Measurements from ENCODE around the gene GAPDHS.

Gene GAPDHS

GRCh38 chr19:35540356-35540927 lies 7.2 kb downstream of the GAPDHS start:
- DNase-seq, result no peak

- no peak for DNase-seq
Observed at GRCh38 chr19:35542209-35542608, 9.0 kb downstream of the GAPDHS start.

DNA sequence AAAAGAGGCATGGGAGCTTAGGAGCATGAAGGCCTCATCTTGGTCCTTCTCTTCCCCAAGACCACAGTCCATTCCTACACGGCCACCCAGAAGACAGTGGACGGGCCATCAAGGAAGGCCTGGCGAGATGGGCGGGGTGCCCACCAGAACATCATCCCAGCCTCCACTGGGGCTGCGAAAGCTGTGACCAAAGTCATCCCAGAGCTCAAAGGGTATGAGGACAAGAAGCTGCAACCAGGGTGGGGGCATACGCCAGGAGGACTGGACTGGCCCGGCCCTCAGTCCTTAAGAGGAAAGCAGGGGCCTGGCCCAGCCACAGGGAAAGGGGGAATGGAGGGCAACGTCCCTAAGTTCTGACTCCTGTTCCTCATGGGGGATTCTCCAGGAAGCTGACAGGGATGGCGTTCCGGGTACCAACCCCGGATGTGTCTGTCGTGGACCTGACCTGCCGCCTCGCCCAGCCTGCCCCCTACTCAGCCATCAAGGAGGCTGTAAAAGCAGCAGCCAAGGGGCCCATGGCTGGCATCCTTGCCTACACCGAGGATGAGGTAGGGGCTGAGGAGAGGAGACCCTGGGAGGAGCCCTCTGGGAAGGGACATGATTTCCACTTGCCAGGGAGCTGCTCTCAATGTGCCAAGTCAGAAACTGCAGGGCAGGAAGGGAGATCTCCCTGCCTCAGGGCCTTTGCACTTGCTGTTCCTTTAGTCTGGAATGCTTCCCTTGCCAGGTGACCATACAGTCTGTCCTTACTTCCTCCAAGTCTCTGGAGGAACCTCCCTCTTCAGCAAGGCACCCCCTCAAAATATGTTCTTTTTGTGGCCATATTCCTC lies 10.2 kb downstream of the GAPDHS start:
- no peak for DNase-seq

DNA sequence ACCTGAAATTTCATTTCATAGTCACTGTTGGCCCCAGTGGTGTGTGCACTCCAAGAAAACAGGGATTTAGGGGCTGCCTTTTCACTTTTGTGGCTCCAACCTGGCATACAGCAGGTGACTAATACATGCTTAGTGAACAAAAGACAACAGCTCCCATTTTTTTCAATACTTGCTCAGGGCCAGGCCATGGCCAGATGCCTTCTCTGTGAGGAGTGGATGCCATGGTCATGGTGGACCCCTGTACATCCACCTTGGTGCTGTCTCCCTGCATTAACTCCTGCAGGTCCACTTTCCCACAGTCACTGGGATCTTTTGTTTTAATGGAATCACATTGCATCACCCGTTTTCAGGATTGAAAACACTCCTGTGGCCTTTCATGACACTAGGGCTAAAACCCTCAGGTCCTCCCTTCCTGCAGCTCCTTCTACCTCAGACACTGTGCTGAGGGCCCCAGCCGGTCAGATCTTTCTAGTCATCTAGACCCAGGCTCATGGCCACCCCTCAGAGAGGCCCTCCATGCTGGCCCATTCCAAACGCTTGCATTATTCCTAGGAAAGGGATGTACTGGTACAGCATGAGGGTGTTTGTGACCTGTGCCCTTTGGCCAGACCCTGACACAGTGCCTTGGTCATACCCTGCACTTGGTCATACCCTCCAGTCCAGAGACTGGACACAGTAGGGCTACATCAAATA lies 11.0 kb downstream of the GAPDHS start:
- no peak for DNase-seq

DNA sequence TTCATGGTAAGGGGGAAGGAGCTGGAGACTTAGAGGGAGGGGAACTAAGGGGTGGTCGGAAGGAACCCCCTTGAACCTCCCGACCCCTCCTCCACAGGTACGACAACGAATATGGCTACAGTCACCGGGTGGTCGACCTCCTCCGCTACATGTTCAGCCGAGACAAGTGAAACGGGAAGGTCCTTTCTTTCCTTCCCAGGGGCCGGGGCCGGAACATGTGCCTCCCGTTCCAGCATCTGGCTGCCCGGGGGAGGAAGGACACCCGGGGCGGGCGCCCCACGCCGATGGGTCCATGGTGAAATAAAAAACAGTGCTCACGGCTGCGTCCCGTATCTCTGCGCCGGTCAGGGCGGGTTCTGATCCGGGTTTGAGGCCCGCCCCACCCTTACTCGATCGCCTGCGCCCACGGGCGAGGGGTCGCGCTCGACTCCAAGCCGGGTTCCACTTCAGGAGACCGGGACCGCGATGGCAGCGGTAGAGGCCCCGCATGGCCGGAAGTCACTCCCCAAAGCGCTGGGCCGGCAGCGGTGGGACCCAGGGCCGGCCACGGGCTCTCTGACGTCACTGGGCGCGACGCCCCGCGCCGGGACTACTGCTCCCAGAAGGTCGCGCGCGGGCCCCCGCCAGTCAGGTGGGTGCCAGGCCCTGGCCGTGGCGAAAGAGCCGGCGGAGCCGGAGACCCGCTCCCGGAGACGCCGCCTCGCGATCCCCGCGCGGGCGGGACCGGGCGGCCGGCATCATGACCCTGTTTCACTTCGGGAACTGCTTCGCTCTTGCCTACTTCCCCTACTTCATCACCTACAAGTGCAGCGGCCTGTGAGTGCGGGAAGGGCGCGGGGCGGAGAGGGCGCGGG lies 12.0 kb downstream of the GAPDHS start, which contains the start of gene TMEM147:
TSS of gene TMEM147 (plus strand) at position 626 of the 854 bp plus-strand sequence. CDS start at position 740, 114 bp downstream.
- DNase-seq, result peak; percentile 66

DNA sequence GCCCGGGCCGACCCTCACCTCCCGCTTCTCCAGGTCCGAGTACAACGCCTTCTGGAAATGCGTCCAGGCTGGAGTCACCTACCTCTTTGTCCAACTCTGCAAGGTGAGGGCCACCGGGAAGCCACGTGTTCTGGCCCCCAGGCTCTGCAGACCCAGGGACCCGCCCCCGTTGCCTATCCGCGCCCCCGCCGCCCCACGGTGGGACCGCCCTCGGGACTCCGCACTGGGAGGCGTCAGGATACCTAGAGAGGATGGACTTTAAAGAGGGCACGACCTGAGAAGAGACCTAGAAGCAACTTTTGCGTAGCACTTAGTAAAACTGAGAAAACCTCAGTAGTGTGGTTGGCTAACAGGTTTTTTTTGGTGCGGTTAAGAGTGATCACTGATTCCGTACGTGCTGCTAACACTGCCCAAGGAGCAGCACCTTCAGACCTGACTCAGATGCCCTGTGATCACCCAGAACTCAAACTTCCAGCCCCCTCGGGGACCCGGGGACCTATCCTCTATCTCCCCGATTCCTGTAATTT lies 12.7 kb downstream of the GAPDHS start:
- DNase-seq, result no peak

DNA sequence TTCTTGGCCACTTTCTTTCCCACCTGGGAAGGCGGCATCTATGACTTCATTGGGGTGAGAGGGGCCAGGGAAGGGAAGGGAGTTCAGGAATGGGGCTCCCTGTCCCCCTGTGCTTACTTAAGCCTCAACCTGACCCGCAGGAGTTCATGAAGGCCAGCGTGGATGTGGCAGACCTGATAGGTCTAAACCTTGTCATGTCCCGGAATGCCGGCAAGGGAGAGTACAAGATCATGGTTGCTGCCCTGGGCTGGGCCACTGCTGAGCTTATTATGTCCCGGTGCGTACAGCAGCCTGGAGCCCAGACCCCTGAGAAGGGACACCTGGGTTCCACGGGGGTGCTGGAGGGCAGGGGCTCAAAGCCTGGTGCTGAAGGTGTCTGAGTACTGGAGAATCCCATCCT lies 13.3 kb downstream of the GAPDHS start:
- no peak for DNase-seq

- DNase-seq, result peak; percentile 5
Observed at GRCh38 chr19:35549174-35549788, 16.0 kb downstream of the GAPDHS start.

GRCh38 chr19:35549879-35550523 lies 16.7 kb downstream of the GAPDHS start:
- DNase-seq, result no peak

GRCh38 chr19:35551091-35551810 lies 18.0 kb downstream of the GAPDHS start:
- no peak for DNase-seq

DNA sequence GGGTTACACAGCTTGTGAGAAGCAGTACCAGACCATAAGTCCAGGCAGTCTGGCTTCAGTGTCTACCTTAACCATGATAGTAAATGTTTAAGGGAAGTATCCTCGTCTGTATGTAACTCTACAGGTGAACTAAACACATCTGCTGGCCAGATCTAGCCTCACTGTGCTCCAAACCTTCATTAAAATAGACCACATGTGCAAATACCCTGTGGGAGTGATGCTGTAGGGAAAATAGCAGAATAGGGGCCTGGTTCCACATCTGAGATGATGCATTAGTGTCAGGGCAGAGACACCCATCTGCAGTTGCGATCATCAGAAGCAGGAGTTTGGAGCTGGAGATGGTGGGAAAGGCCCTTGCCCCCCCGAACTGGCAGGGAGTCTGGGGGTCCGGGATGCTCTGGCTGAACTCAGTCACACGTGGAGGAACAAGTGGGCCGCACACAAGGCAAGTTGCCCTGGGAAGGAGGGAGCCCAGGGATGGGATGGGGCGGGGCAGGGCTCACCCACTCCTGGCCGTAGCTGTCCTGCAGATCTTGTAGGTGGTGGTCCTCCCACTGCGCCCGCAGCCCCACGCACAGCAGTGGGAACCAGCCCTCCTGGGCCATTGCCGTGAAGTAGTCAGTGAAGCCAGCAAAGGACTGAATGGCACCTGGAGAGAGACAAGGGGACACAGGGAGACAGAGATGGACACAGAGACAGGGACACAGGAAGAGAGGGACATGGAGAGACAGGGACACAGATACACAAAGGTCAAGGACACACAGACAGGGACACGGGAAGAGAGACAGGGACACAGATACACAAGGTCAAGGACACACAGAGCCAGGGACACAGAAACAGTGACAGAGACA lies 19.5 kb downstream of the GAPDHS start:
- no peak for DNase-seq

GRCh38 chr19:35553385-35554000 lies 20.2 kb downstream of the GAPDHS start:
- DNase-seq, result no peak

GRCh38 chr19:35554076-35554475 lies 20.8 kb downstream of the GAPDHS start:
- no peak for DNase-seq

DNA sequence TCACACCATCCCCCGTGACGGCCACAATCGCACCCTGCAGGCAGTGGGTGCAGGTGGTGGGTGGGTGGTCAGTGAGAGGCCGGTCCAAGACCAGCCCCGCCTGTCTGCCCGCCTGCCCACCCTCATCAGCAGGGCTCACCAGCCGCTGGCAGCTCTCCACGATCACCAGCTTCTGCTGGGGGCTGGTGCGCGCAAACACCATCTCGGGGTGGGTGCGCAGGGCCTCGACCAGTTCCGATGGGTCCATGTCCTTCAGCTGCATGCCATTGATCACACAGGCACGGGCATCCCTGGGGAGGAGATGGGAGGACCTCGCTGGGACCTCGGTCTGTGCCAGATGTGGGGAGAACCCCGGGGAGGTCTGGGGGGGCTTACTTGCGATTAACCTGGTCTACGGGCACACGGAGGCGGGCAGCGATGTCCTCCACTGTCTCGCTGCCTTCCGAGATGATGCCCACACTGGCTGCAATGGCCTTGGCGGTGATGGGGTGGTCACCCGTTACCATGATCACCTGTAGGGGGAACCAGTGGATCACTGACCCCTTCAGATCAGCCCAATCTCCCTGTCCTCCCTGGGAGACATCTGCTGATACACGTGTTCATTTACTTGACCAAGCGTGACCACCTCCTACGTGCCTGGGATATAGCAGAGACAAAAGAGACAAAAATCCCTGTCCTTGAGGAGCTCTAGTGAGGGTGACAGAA lies 22.2 kb downstream of the GAPDHS start:
- no peak for DNase-seq

- DNase-seq, result no peak
Observed at GRCh38 chr19:35556025-35556590, 22.9 kb downstream of the GAPDHS start.

DNA sequence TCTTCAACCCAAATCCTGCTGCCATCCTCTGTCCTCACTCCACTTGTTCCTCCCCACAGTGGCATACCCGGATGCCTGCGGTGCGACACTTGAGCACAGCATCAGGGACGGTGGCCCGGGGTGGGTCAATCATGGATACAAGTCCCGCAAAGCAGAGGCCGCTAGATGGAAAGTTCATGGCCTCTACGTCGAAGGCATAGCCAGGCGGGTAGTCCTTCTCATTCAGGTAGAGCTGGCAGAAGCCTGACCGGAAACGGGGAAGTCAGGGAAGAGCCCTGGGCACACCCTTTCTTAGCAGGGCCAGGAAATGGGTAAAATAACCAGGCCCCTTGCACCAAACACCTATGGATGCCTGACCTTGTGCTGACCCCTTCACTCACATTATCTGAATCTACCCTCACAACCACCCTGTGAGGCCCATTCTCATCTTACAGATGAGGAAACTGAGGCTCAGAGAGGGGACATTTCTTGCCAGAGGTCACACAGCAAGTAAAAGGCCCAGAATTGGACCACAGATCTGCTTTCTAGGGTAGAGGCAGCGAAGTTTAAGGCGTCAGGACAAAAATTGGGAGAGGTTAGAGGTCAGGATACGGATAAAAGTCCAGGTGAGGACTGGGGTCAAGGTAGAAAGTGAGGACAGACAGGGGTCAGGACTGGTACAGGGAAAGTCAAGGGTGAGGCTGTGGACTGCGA lies 23.7 kb downstream of the GAPDHS start:
- DNase-seq, result no peak

DNA sequence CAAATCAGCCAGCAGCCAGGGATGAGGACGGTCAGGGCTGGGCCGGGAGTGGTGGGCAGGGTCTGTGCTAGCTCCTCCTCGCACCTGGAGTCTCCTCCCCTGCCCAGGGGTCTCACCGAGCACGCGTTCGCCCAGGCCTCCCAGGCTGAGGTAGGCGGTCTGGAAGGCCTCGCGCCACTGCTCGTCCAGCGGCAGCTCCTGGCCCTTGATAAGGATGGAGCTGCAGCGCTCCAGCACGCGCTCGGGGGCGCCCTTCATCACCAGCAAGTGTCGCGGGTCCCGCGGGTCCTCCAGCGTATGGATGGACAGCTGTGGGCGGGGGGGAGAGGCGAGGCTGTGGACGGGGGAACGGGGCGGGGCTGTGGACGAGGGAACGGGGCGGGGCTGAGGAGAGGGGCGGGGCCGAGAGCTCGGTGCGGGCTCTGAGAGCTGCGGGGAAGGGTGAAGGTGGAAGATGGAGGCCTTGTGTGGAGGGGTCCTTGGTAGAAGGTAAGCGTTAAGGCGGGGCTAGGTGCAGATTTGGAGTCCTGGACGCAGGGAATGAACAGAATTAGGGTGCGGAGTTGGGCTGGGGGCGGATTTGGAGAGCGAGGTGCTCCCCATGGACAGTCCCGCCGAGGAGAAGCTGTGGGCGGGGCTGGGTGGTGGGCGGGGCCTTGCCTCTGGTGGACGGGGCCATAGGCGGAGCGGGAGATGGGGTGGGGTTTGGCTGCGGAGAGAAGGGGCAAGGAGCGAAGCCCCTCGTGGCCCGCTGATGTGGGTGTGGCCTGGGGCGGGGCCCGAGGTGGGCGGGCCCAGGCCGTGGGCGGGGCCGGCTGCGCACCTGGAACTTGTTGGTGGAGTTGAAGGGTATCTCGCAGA lies 24.5 kb downstream of the GAPDHS start:
- DNase-seq, result no peak

Data from GF-D8 (cell line).